PC-9 (cell line): ENCODE results near the gene RPL28. TPM values are rescaled to one million over a fixed set of nuclear protein-coding genes. Genes with fewer than 3 reads are reported as not detected.

Experiments
- Bru-seq: library from RNA; stranded (reverse); fragments of 400-500 nt; gene quantifications from one replicate; lab custom pipeline; 2021; lab: Mats Ljungman, UMichigan
- BruChase-seq, 2 experiments: library from RNA; stranded (reverse); fragments of 400-500 nt; gene quantifications; one replicate each; lab custom pipeline; 2021; lab: Mats Ljungman, UMichigan
- BruUV-seq: library from RNA; stranded (reverse); fragments of 400-500 nt; replicated peaks from 2 replicates; lab custom pipeline; 2021; lab: Mats Ljungman, UMichigan
- CTCF ChIA-PET: fragments of 300-600 bp; sonication (Branson Sonifier 250); formaldehyde crosslinking; loops from one replicate; lab custom pipeline; 2022; ENCODE audit warnings: antibody characterized with exemption; lab: Charles Lee
- POLR2A ChIA-PET: fragments of 300-600 bp; sonication (Branson Sonifier 250); formaldehyde crosslinking; loops from one replicate; lab custom pipeline; 2022; ENCODE audit warnings: antibody characterized with exemption; ENCODE audit not compliant: unreplicated experiment; lab: Charles Lee
- DNase-seq, 2 experiments: peaks; one replicate each; pipeline versions ENCODE4 v3.0.0 to v3.0.0-alpha.2; 2015 to 2022; ENCODE audit warnings: mixed read lengths in 1 of 2
- H2AFZ ChIP-seq: fragments of 200-600 bp; sonication (generic); 2 replicates; pipeline ENCODE4 v1.8.1; 2017; ENCODE audit warnings: antibody characterized with exemption
- H3F3A ChIP-seq: fragments of 200-600 bp; sonication (generic); 2 replicates; pipeline ENCODE4 v1.8.1; 2017; ENCODE audit warnings: antibody characterized with exemption, mild to moderate bottlenecking, low read depth; ENCODE audit not compliant: insufficient read depth
- H3K27ac ChIP-seq: fragments of 200-600 bp; sonication (generic); 2 replicates; pipeline ENCODE4 v1.6.1; 2016; ENCODE audit warnings: mixed run types
- H3K27me3 ChIP-seq: fragments of 200-600 bp; sonication (generic); 2 replicates; pipeline ENCODE4 v1.6.1; 2016; ENCODE audit warnings: low read depth, mixed run types; ENCODE audit not compliant: insufficient read depth
- H3K36me3 ChIP-seq: fragments of 200-600 bp; sonication (generic); 2 replicates; pipeline ENCODE4 v1.6.1; 2016; ENCODE audit warnings: low read depth, mixed run types
- H3K4me1 ChIP-seq: fragments of 200-600 bp; sonication (generic); replicated peaks from 2 replicates; pipeline ENCODE4 v1.6.1; 2016; ENCODE audit warnings: mixed run types; ENCODE audit not compliant: insufficient read depth
- H3K4me2 ChIP-seq: fragments of 200-600 bp; sonication (generic); 2 replicates; pipeline ENCODE4 v1.6.1; 2017; ENCODE audit warnings: mixed run types
- H3K4me3 ChIP-seq: fragments of 200-600 bp; sonication (generic); 2 replicates; pipeline ENCODE4 v1.6.1; 2016; ENCODE audit warnings: mixed run types
- H3K79me2 ChIP-seq: fragments of 200-600 bp; sonication (generic); 2 replicates; pipeline ENCODE4 v1.6.1; 2017; ENCODE audit warnings: low read depth, mixed run types
- H3K9me2 ChIP-seq: fragments of 200-600 bp; sonication (generic); 2 replicates; pipeline ENCODE4 v1.8.1; 2017; ENCODE audit warnings: mild to moderate bottlenecking; ENCODE audit not compliant: insufficient read depth
- H3K9me3 ChIP-seq: fragments of 200-600 bp; sonication (generic); 2 replicates; pipeline ENCODE4 v1.8.1; 2016; ENCODE audit warnings: low read depth; ENCODE audit not compliant: insufficient read depth
- H4K20me1 ChIP-seq: fragments of 200-600 bp; sonication (generic); 2 replicates; pipeline ENCODE4 v1.8.1; 2017; ENCODE audit not compliant: insufficient read depth
- CTCF ChIP-seq: fragments of 200-600 bp; sonication (generic); conservative IDR thresholded peaks from 2 replicates; pipeline ENCODE4 v1.6.1; 2017; ENCODE audit warnings: mixed run types, antibody characterized with exemption, mild to moderate bottlenecking, moderate library complexity
- EZH2 ChIP-seq: fragments of 200-600 bp; sonication (generic); IDR thresholded peaks from 2 replicates; pipeline ENCODE4 v1.8.0; 2017; ENCODE audit warnings: antibody characterized with exemption, low read depth
- intact Hi-C: fragments of 100-400 bp; cut with micrococcal nuclease; formaldehyde crosslinking; loops from one replicate; pipeline ENCODE4 v1.10.0; 2022; ENCODE audit not compliant: unreplicated experiment
- long read RNA-seq: library from polyadenylated mRNA; stranded (forward); transcript quantifications from one replicate; pipeline ENCODE4 v2.0.0, GENCODE V29; 2022
- total RNA-seq: library from RNA; stranded (reverse); gene quantifications from 2 replicates; pipeline ENCODE4 v1.2.3, GENCODE V29; 2021

The RPL28 gene
- total RNA-seq (2,433 and 2,547 TPM in 2 replicates), Bru-seq, nascent RNA (percentile 97 among the genes with signal in this experiment), BruChase-seq, experiment 1, labeled RNA remaining after a 2-hour chase (percentile 96 among the genes with signal in this experiment), BruChase-seq, experiment 2, labeled RNA remaining after a 6-hour chase (percentile 97 among the genes with signal in this experiment)
- long read RNA-seq, full-length matches to known transcripts = 966 of 1,058 reads
- long read RNA-seq, partial matches to known transcripts = 34 of 1,058 reads
- long read RNA-seq, other reads (novel, unspliced or antisense) = 58 of 1,058 reads

- peaks cover 39% of the 10 kb centered on the region for H3K4me1 ChIP-seq
- peaks cover 57% of the 10 kb centered on the region for H3F3A ChIP-seq
- H3K9me2 ChIP-seq = no peaks in the 10 kb centered on the region
- H4K20me1 ChIP-seq = peaks cover 49% of the 10 kb centered on the region
- H3K27ac ChIP-seq = peak within 1 kb of the TSS; percentile 83
- intact Hi-C loops = loop anchor here (1.0 to 10.0 kb wide), 6 partner anchors 21 to 221 kb away; partner anchors contain the start of genes DNAAF3, KMT5C, PPP6R1 and UBE2S
- H3K36me3 ChIP-seq = peaks cover 39% of the 10 kb centered on the region
- peaks cover 75% of the 10 kb centered on the region for H3K79me2 ChIP-seq
- CTCF ChIA-PET = no interaction called here
- peak within 1 kb of the TSS; percentile 72 for H2AFZ ChIP-seq
- no peaks in the 10 kb centered on the region for H3K27me3 ChIP-seq
- peak within 1 kb of the TSS; percentile 88 for H3K4me3 ChIP-seq
- peak; percentile 98 to 100 for DNase-seq
- POLR2A ChIA-PET = interaction anchor here (0.8 kb wide), 1 partner anchor 12 kb away, joined by 4 read pairs; no protein-coding TSS in a partner anchor
- H3K9me3 ChIP-seq = no peaks in the 10 kb centered on the region
- no peak for TF ChIP-seq CTCF
- BruUV-seq = no TSS peak
- peak within 1 kb of the TSS; percentile 97 for H3K4me2 ChIP-seq
These were observed at the start of gene RPL28 for GRCh38 chr19:55385724-55386492. Gene RPL28 (plus strand): TSS chr19:55385932. CDS start chr19:55386358, 426 bp downstream.

- ChIA-PET CTCF (interaction anchor here (0.6 kb wide), 1 partner anchor 90 kb away, joined by 6 read pairs; no protein-coding TSS in a partner anchor), POLR2A (no interaction called here)
- Histone ChIP-seq H3K4me2 (no peak overlapping the region), H2AFZ (no peak overlapping the region), H3K4me3 (no peak overlapping the region), H4K20me1 (no peaks in the 10 kb centered on the region), H3K27me3 (no peaks in the 10 kb centered on the region), H3K36me3 (no peaks in the 10 kb centered on the region), H3K4me1 (peaks cover 8% of the 10 kb centered on the region), H3F3A (peaks cover 32% of the 10 kb centered on the region; the same call in 1 of the 2 replicates), H3K9me2 (no peaks in the 10 kb centered on the region), H3K79me2 (peaks cover 11% of the 10 kb centered on the region), H3K9me3 (no peaks in the 10 kb centered on the region), H3K27ac (no peak overlapping the region)
- peak in 1 of 2 experiments; percentile 32 for DNase-seq
- intact Hi-C loops = no loop called here
- BruUV-seq = no TSS peak
- TF ChIP-seq EZH2 (no peak), CTCF (no peak)
These were observed 49.6 kb upstream of the RPL28 start for GRCh38 chr19:55336101-55336500.
